NCI-H345 treated with DMSO at 0.1 percent for 48 hours (cell line): ENCODE data around the gene CRHR1.
"Not testable (repeated sequence)": the region's sequence is repeated elsewhere in the genome, so short reads cannot be mapped to it uniquely, and the experiment has no call there.

Experiments
- DNase-seq: peaks from one replicate; lab custom pipeline; 2025; ENCODE audit not compliant: unreplicated experiment; lab: John Stamatoyannopoulos, UW

CRHR1 gene

GRCh38 chr17:45857977-45858708 is 74.0 kb downstream of the CRHR1 start:
- no peak for DNase-seq

- no peak for DNase-seq
These were observed 77.0 kb downstream of the CRHR1 start for GRCh38 chr17:45861165-45861564.

GRCh38 chr17:45862127-45862526 is 78.0 kb downstream of the CRHR1 start:
- not testable (repeated sequence) for DNase-seq

- no peak for DNase-seq
These were observed 79.9 kb downstream of the CRHR1 start for GRCh38 chr17:45863857-45864654.

GRCh38 chr17:45867171-45867570 is 83.1 kb downstream of the CRHR1 start:
- DNase-seq = no peak

- no peak for DNase-seq
These were observed 83.6 kb downstream of the CRHR1 start for GRCh38 chr17:45867702-45868101.

GRCh38 chr17:45868276-45868675 is 84.2 kb downstream of the CRHR1 start:
- DNase-seq = no peak

GRCh38 chr17:45869676-45870341 is 85.7 kb downstream of the CRHR1 start:
- no peak for DNase-seq

GRCh38 chr17:45870342-45870974 is 86.3 kb downstream of the CRHR1 start:
- no peak for DNase-seq

GRCh38 chr17:45871718-45872117 is 87.6 kb downstream of the CRHR1 start:
- no peak for DNase-seq

- DNase-seq = no peak
These were observed 89.6 kb downstream of the CRHR1 start for GRCh38 chr17:45873728-45874127.

GRCh38 chr17:45874151-45874550 is 90.0 kb downstream of the CRHR1 start:
- no peak for DNase-seq

- DNase-seq = no peak
These were observed 92.4 kb downstream of the CRHR1 start for GRCh38 chr17:45876539-45876938.

GRCh38 chr17:45877467-45877866 is 93.3 kb downstream of the CRHR1 start:
- no peak for DNase-seq

GRCh38 chr17:45883063-45883462 is 98.9 kb downstream of the CRHR1 start:
- no peak for DNase-seq
